Thoracic aorta (tissue), 2 donors: ENCODE data around the gene CSTF3. TPM values are rescaled to one million over a fixed set of nuclear protein-coding genes. Genes with fewer than 3 reads are reported as not detected.
"Not testable (repeated sequence)": the region's sequence is repeated elsewhere in the genome, so short reads cannot be mapped to it uniquely, and the experiment has no call there.

Source experiments
- ATAC-seq: fragments of 150-250 bp; one replicate; pipeline ENCODE4 v1.8.0; 2017; ENCODE audit warnings: low read depth; ENCODE audit not compliant: insufficient number of reproducible peaks, low FRiP score
- DNase-seq: peaks from one replicate; pipeline ENCODE4 v3.0.0-alpha.2; 2020; ENCODE audit warnings: low spot score
- H3K27ac ChIP-seq, 2 donors: fragments of 200-600 bp; sonication (generic); 1 replicate in 1 of 2; 2 replicates in 1 of 2; pipeline ENCODE4 v1.5.1; 2016; ENCODE audit warnings: mild to moderate bottlenecking in 2 of 2, moderate library complexity in 2 of 2
- H3K27me3 ChIP-seq: fragments of 200-600 bp; sonication (generic); replicated peaks from 2 replicates; pipeline ENCODE4 v1.6.0; 2016; ENCODE audit warnings: mild to moderate bottlenecking; ENCODE audit not compliant: insufficient read depth
- H3K36me3 ChIP-seq: fragments of 200-600 bp; sonication (generic); one replicate; pipeline ENCODE4 v1.5.1; 2016
- H3K4me1 ChIP-seq, 2 donors: fragments of 200-600 bp; sonication (generic); 1 replicate in 1 of 2; 2 replicates in 1 of 2; pipeline versions ENCODE4 v1.5.1 to v1.6.0; 2016; ENCODE audit warnings: low read depth in 2 of 2, mild to moderate bottlenecking in 1 of 2; ENCODE audit not compliant: control insufficient read depth in 1 of 2
- H3K4me3 ChIP-seq: fragments of 200-600 bp; sonication (generic); 2 replicates; pipeline ENCODE4 v1.5.1; 2016; ENCODE audit warnings: mild to moderate bottlenecking
- H3K9me3 ChIP-seq: fragments of 200-600 bp; sonication (generic); 2 replicates; pipeline ENCODE4 v1.5.1; 2016
- CTCF ChIP-seq: fragments of 200-600 bp; sonication (generic); IDR thresholded peaks from one replicate; pipeline ENCODE4 v1.5.1; 2019; ENCODE audit warnings: antibody characterized with exemption
- total RNA-seq, 2 donors: library from RNA; depleted of rRNA; stranded (reverse); fragments of >200 nt; gene quantifications; one replicate each; pipeline versions ENCODE4 v1.1.0 to v1.2.3, GENCODE V29; 2016

Gene CSTF3
- total RNA-seq, 2 donors from 2014 or later: 11.1 to 29.3 TPM

- TF ChIP-seq CTCF: no peak
- Histone ChIP-seq H3K4me1 (no peaks in the 10 kb centered on the region), H3K9me3 (no peaks in the 10 kb centered on the region), H3K36me3 (no peaks in the 10 kb centered on the region), H3K27ac (no peak overlapping the region), H3K27me3 (no peaks in the 10 kb centered on the region), H3K4me3 (no peak overlapping the region)
- ATAC-seq (no peak), DNase-seq (no peak)
Observed at GRCh38 chr11:33133761-33134160, 27.5 kb downstream of the CSTF3 start.

- Histone ChIP-seq H3K27ac (no peak overlapping the region), H3K36me3 (no peaks in the 10 kb centered on the region), H3K4me1 (no peaks in the 10 kb centered on the region), H3K27me3 (no peaks in the 10 kb centered on the region), H3K9me3 (no peaks in the 10 kb centered on the region), H3K4me3 (no peak overlapping the region)
- no peak for TF ChIP-seq CTCF
- no peak for DNase-seq
- ATAC-seq: no peak
Observed at GRCh38 chr11:33132510-33132909, 28.8 kb downstream of the CSTF3 start.

GRCh38 chr11:33128739-33129138, 32.5 kb downstream of the CSTF3 start:
- no peak for TF ChIP-seq CTCF
- DNase-seq: no peak
- no peaks in the 10 kb centered on the region for H3K36me3 ChIP-seq
- no peaks in the 10 kb centered on the region for H3K4me1 ChIP-seq
- no peaks in the 10 kb centered on the region for H3K27me3 ChIP-seq
- H3K9me3 ChIP-seq: no peaks in the 10 kb centered on the region
- no peak for ATAC-seq
- no peak overlapping the region for H3K27ac ChIP-seq
- no peak overlapping the region for H3K4me3 ChIP-seq

- no peaks in the 10 kb centered on the region for H3K4me1 ChIP-seq
- TF ChIP-seq CTCF: no peak
- DNase-seq (no peak), ATAC-seq (no peak)
- H3K4me3 ChIP-seq: no peak overlapping the region
- no peaks in the 10 kb centered on the region for H3K36me3 ChIP-seq
- no peaks in the 10 kb centered on the region for H3K9me3 ChIP-seq
- H3K27ac ChIP-seq: no peak overlapping the region
- no peaks in the 10 kb centered on the region for H3K27me3 ChIP-seq
Observed at GRCh38 chr11:33125611-33126010, 35.7 kb downstream of the CSTF3 start.

GRCh38 chr11:33125025-33125424, 36.3 kb downstream of the CSTF3 start:
- DNase-seq: no peak

GRCh38 chr11:33122696-33123095, 38.6 kb downstream of the CSTF3 start:
- H3K9me3 ChIP-seq, H3K27me3 ChIP-seq, H3K36me3 ChIP-seq, H3K4me3 ChIP-seq, H3K4me1 ChIP-seq, H3K27ac ChIP-seq, ATAC-seq, DNase-seq: not testable (repeated sequence)

More at GRCh38 chr11:33125025-33125424, 36.3 kb downstream of the CSTF3 start:
- H3K27me3 ChIP-seq: no peaks in the 10 kb centered on the region
- H3K27ac ChIP-seq: no peak overlapping the region
- H3K9me3 ChIP-seq: no peaks in the 10 kb centered on the region
- TF ChIP-seq CTCF: no peak
- H3K4me3 ChIP-seq: no peak overlapping the region
- no peaks in the 10 kb centered on the region for H3K36me3 ChIP-seq
- no peaks in the 10 kb centered on the region for H3K4me1 ChIP-seq
- ATAC-seq: no peak
